Body of pancreas (tissue), 4 donors: ENCODE measurements around the gene ZNF239.

Source experiments
- POLR2A ChIP-seq, 3 donors: fragments of 450-650 bp; IDR thresholded peaks; one replicate each; pipeline ENCODE4 v1.6.1; 2016; ENCODE audit warnings: antibody characterized with exemption in 3 of 3, mild to moderate bottlenecking in 2 of 3
- TF ChIP-seq, protein P1 (sequence below), 7 experiments: fragments of 450-650 bp in 4 of 7; fragments of 200-600 bp in 3 of 7; sonication (generic) in 3 of 7; IDR thresholded peaks; one replicate each; pipeline ENCODE4 v1.5.1; 2016 to 2019; ENCODE audit warnings: antibody characterized with exemption in 7 of 7

DNA sequence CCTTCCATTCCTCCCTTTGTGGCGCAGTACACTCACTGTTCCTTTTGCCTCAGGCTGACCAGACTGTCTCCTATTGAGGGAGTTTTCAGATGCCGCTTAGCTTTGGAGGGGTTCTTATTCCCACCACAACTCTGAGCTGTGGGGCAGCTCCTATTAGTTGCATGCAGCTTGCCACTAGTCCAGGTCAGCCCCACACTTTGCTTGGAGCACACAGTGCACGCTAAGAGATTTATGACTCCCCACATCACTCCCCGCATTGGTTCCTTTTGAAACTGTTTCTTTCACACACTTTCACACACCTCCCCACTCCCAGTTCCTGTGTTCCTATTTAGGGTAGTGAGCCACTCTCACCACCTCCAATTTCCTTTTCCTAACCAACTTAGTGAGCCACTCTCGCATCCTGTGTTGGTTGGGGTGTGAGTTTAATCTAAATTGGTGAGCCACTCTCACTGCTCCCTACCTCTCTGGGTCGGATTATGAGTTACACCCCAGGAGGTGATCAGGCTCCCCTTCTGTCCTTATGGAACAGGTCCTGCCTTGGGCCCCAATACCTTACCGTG, 21.4 kb upstream of the ZNF239 start:
- TF ChIP-seq, protein P1, sequence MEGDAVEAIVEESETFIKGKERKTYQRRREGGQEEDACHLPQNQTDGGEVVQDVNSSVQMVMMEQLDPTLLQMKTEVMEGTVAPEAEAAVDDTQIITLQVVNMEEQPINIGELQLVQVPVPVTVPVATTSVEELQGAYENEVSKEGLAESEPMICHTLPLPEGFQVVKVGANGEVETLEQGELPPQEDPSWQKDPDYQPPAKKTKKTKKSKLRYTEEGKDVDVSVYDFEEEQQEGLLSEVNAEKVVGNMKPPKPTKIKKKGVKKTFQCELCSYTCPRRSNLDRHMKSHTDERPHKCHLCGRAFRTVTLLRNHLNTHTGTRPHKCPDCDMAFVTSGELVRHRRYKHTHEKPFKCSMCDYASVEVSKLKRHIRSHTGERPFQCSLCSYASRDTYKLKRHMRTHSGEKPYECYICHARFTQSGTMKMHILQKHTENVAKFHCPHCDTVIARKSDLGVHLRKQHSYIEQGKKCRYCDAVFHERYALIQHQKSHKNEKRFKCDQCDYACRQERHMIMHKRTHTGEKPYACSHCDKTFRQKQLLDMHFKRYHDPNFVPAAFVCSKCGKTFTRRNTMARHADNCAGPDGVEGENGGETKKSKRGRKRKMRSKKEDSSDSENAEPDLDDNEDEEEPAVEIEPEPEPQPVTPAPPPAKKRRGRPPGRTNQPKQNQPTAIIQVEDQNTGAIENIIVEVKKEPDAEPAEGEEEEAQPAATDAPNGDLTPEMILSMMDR (IDR thresholded peaks at IDR 0.05) = no peak
- TF ChIP-seq POLR2A (IDR thresholded peaks at IDR 0.05) = no peak
